HepG2 (cell line): ENCODE results near the gene CDH13. TPM values are rescaled to one million over a fixed set of nuclear protein-coding genes. Genes with fewer than 3 reads are reported as not detected.

Experiments
- ATAC-seq: fragments of 200-7000 bp; cut with Tn5 transposase; 3 replicates; pipeline ENCODE4 v1.9.1; 2020; ENCODE audit warnings: mild to moderate bottlenecking, moderate library complexity
- BruUV-seq: library from RNA; stranded (reverse); fragments of 400-500 nt; replicated peaks from 2 replicates; lab custom pipeline; 2021; lab: Mats Ljungman, UMichigan
- CTCF ChIA-PET: fragments of 300-600 bp; formaldehyde crosslinking; extraction: SDS; loops from one replicate; lab custom pipeline; 2021; ENCODE audit warnings: low total read pairs, inconsistent platforms, low intra/inter-chr PET ratio; lab: Yijun Ruan, JAX
- POLR2A ChIA-PET: fragments of 350-600 bp; sonication (Branson Sonifier 250); formaldehyde crosslinking; loops from one replicate; lab custom pipeline; 2020; ENCODE audit warnings: antibody characterized with exemption, inconsistent platforms; lab: Yijun Ruan, JAX
- DNase-seq: peaks from one replicate; pipeline ENCODE4 v3.0.0-alpha.2; 2015; ENCODE audit warnings: low spot score
- FAIRE-seq: peaks from 3 replicates; lab custom pipeline; 2011; peaks lifted over from hg19 to GRCh38; lab: Jason Lieb, UNC
- H2AFZ ChIP-seq: one replicate; pipeline ENCODE4 v1.6.1; 2011; ENCODE audit warnings: low read length, inconsistent platforms
- H3K27ac ChIP-seq: fragments of 300-600 bp; 3 replicates; pipeline ENCODE4 v1.8.0; 2011; ENCODE audit warnings: mixed run types, mild to moderate bottlenecking, mixed read lengths, low read length, inconsistent platforms; ENCODE audit not compliant: insufficient read depth; ENCODE audit errors: extremely low read length
- H3K27me3 ChIP-seq, 2 experiments: fragments of 200-600 bp in 1 of 2; 2 replicates in 1 of 2; 3 replicates in 1 of 2; pipeline versions ENCODE4 v1.6.0 to v1.8.0; 2011; ENCODE audit warnings: low read length in 2 of 2, mild to moderate bottlenecking in 2 of 2, moderate library complexity in 2 of 2, inconsistent platforms in 1 of 2; ENCODE audit not compliant: insufficient read depth in 2 of 2, control insufficient read depth in 1 of 2
- H3K36me3 ChIP-seq, 2 experiments: fragments of 200-600 bp in 1 of 2; replicated peaks in 1 of 2; 2 replicates in 1 of 2; 3 replicates in 1 of 2; pipeline versions ENCODE4 v1.5.1 to v1.8.0; 2011; ENCODE audit warnings: low read length in 2 of 2, inconsistent platforms in 1 of 2; ENCODE audit not compliant: insufficient read depth in 2 of 2, control insufficient read depth in 1 of 2
- H3K4me1 ChIP-seq: 2 replicates; pipeline ENCODE4 v1.5.1; 2012; ENCODE audit warnings: low read length, inconsistent platforms; ENCODE audit not compliant: insufficient read depth
- H3K4me2 ChIP-seq: 2 replicates; pipeline ENCODE4 v1.6.0; 2011; ENCODE audit warnings: low read depth, low read length, inconsistent platforms
- H3K4me3 ChIP-seq, 3 experiments: fragments of 200-600 bp in 1 of 3; sonication (generic), shearing (Covaris generic) in 1 of 3; replicated peaks in 1 of 3; 2 replicates each; pipeline ENCODE4 v1.5.1; 2011 to 2016; ENCODE audit warnings: low read length in 3 of 3, inconsistent platforms in 2 of 3, low read depth in 2 of 3, mild to moderate bottlenecking in 2 of 3, control low read depth in 1 of 3, mixed read lengths in 1 of 3; ENCODE audit not compliant: insufficient read depth in 1 of 3
- H3K79me2 ChIP-seq: one replicate; pipeline ENCODE4 v1.6.1; 2011; ENCODE audit warnings: low read length, inconsistent platforms; ENCODE audit not compliant: insufficient read depth
- H3K9ac ChIP-seq: 2 replicates; pipeline ENCODE4 v1.6.0; 2011; ENCODE audit warnings: mild to moderate bottlenecking, low read depth, low read length, inconsistent platforms; ENCODE audit not compliant: insufficient read depth
- H3K9me3 ChIP-seq: 2 replicates; pipeline ENCODE4 v1.5.1; 2012; ENCODE audit warnings: mild to moderate bottlenecking, low read length
- H4K20me1 ChIP-seq: 2 replicates; pipeline ENCODE4 v1.6.0; 2011; ENCODE audit warnings: inconsistent platforms, mild to moderate bottlenecking, low read length, moderate library complexity; ENCODE audit not compliant: insufficient read depth
- CEBPG ChIP-seq: IDR thresholded peaks from 2 replicates; pipeline ENCODE4 v1.6.1; 2016
- DPF2 ChIP-seq: sonication (generic); formaldehyde crosslinking; IDR thresholded peaks from 2 replicates; pipeline ENCODE4 v1.4.0; 2020; ENCODE audit warnings: mild to moderate bottlenecking, low read depth, missing genetic modification reagents, borderline replicate concordance
- EEA1 ChIP-seq: sonication (generic); formaldehyde crosslinking; IDR thresholded peaks from 2 replicates; pipeline ENCODE4 v1.5.1; 2020; ENCODE audit warnings: mild to moderate bottlenecking, missing genetic modification reagents, borderline replicate concordance
- EZH2 ChIP-seq: conservative IDR thresholded peaks from 2 replicates; pipeline ENCODE4 v1.6.1; 2012; ENCODE audit warnings: mild to moderate bottlenecking, low read depth, low read length, moderate library complexity
- IRF2 ChIP-seq: IDR thresholded peaks from 2 replicates; pipeline ENCODE4 v1.6.1; 2018; ENCODE audit warnings: missing genetic modification reagents, missing compliant biosample characterization
- MAFF ChIP-seq: IDR thresholded peaks from 2 replicates; pipeline ENCODE4 v1.6.1; 2011; ENCODE audit warnings: low read depth, low read length, improper control_type of control experiment
- MYC ChIP-seq: sonication (generic); formaldehyde crosslinking; IDR thresholded peaks from 2 replicates; pipeline ENCODE4 v1.9.0; 2021; ENCODE audit warnings: missing genetic modification reagents, borderline replicate concordance
- NCOA1 ChIP-seq: sonication (generic); formaldehyde crosslinking; IDR thresholded peaks from 2 replicates; pipeline ENCODE4 v1.9.0; 2021; ENCODE audit warnings: missing genetic modification reagents
- RFX1 ChIP-seq: fragments of 450-650 bp; IDR thresholded peaks from 2 replicates; pipeline ENCODE4 v1.6.1; 2017
- ZNF670 ChIP-seq: sonication (generic); formaldehyde crosslinking; IDR thresholded peaks from 2 replicates; pipeline ENCODE4 v1.8.0; 2022; ENCODE audit warnings: mild to moderate bottlenecking, missing genetic modification reagents, borderline replicate concordance
- WGBS: methylation state at CpG from one replicate; pipeline ENCODE4 v1.1.6; 2017; ENCODE audit warnings: low lambda C conversion rate; 5-methylcytosine and 5-hydroxymethylcytosine counted together
- in situ Hi-C: cut with HindIII; loops from 2 replicates; pipeline ENCODE4 v1.10.0; 2017; ENCODE audit warnings: low pct_unique_long_range_greater_than_20kb; ENCODE audit not compliant: extremely low pct_ligation_motif_present
- intact Hi-C: fragments of 100-400 bp; cut with micrococcal nuclease; formaldehyde crosslinking; loops from one replicate; pipeline ENCODE4 v1.10.0; 2022; ENCODE audit not compliant: unreplicated experiment
- polyA plus RNA-seq, 8 experiments: library from polyadenylated mRNA; depleted of rRNA in 3 of 8; stranded (reverse) in 7 of 8; unstranded in 1 of 8; fragments of >200 nt; fragmentation: Illumina TruSeq in 4 of 8; extraction: Trizol in 4 of 8; gene quantifications; 2 replicates each; pipeline versions ENCODE4 v1.2.1 to v1.2.3, GENCODE V29; 2011 to 2016; ENCODE audit warnings: low read depth in 4 of 8, missing spikeins in 1 of 8, mixed read lengths in 1 of 8; ENCODE audit not compliant: insufficient read depth in 1 of 8
- total RNA-seq, 5 experiments: library from RNA; depleted of rRNA; stranded (reverse); fragments of >200 nt; fragmentation: Illumina TruSeq; extraction: Trizol; gene quantifications; 2 replicates each; pipeline ENCODE4 v1.2.3, GENCODE V29; 2016; ENCODE audit warnings: low read depth in 1 of 5
- TF ChIP-seq, protein P1 (sequence below): sonication (generic); formaldehyde crosslinking; IDR thresholded peaks from 2 replicates; pipeline ENCODE4 v1.4.0; 2020; ENCODE audit warnings: missing genetic modification reagents

The CDH13 gene
- total and polyA plus RNA-seq, 2 of the 13 experiments (the other 11 are each of a cell fraction or from before 2014, with no cell fraction given), result not detected

DNA sequence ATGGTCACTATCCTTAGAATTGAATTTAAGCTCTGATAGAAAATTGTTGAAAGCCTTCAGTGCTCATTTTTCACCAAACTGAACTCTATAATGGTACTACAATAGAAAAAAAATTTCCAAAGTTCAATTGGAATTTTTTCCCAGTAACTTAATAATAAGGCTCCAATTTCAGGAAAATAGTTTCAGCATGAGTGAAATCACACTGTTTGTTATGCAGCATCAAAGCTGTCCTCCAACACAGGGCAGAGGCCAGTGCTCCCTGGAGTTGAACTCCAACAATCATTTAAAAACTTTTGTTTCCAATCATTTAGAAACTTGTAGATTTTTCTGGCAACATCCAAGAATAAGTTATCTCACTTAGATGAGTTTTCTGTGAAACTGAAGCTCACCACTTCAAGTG lies 1077.9 kb downstream of the CDH13 start:
- Histone ChIP-seq H3K79me2 (no peaks in the 10 kb centered on the region), H3K36me3 (no peaks in the 10 kb centered on the region), H3K4me1 (no peaks in the 10 kb centered on the region), H3K4me2 (no peak overlapping the region), H4K20me1 (no peaks in the 10 kb centered on the region), H2AFZ (no peak overlapping the region), H3K9ac (no peak overlapping the region), H3K9me3 (no peaks in the 10 kb centered on the region)
- no peak for DNase-seq
- intact Hi-C loops, result no loop called here
- no peak for FAIRE-seq
- ATAC-seq, result no peak
- CTCF ChIA-PET, result no interaction called here
- TF ChIP-seq CEBPG (CRISPR knock-in tag) (no peak), IRF2 (no peak)
- TF ChIP-seq, all 625 proteins: peak for 0
- in situ Hi-C loops, result no loop called here
- POLR2A ChIA-PET, result no interaction called here
- no TSS peak for BruUV-seq
- no peak overlapping the region for H3K27ac ChIP-seq
- H3K27me3 ChIP-seq, result no peaks in the 10 kb centered on the region
- no peak overlapping the region for H3K4me3 ChIP-seq

DNA sequence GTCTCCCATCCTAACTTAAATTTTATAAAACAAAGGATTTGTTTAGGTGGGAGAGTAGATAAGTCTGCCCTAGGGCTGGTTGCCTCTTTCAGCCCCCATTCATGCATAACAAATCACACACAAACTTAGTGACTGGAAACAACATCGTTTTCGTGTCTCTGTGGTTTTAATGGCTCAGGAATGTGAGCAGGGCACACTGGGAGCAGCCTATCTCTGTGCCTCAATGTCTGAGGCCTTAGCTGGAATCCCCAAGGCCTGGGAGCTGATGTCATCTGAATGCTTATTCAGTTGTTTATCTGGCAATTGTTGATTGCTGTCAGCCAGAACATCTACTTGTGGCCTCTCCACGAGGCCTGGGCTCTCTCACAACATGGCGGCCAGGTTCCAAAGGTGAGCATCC lies 1079.1 kb downstream of the CDH13 start:
- no peak overlapping the region for H3K4me2 ChIP-seq
- no peak for TF ChIP-seq NCOA1 (CRISPR knock-in tag)
- TF ChIP-seq RFX1, result no peak
- TF ChIP-seq MAFF, result no peak
- no peak for TF ChIP-seq EZH2
- TF ChIP-seq EEA1 (CRISPR knock-in tag), result no peak
- TF ChIP-seq, protein P1, sequence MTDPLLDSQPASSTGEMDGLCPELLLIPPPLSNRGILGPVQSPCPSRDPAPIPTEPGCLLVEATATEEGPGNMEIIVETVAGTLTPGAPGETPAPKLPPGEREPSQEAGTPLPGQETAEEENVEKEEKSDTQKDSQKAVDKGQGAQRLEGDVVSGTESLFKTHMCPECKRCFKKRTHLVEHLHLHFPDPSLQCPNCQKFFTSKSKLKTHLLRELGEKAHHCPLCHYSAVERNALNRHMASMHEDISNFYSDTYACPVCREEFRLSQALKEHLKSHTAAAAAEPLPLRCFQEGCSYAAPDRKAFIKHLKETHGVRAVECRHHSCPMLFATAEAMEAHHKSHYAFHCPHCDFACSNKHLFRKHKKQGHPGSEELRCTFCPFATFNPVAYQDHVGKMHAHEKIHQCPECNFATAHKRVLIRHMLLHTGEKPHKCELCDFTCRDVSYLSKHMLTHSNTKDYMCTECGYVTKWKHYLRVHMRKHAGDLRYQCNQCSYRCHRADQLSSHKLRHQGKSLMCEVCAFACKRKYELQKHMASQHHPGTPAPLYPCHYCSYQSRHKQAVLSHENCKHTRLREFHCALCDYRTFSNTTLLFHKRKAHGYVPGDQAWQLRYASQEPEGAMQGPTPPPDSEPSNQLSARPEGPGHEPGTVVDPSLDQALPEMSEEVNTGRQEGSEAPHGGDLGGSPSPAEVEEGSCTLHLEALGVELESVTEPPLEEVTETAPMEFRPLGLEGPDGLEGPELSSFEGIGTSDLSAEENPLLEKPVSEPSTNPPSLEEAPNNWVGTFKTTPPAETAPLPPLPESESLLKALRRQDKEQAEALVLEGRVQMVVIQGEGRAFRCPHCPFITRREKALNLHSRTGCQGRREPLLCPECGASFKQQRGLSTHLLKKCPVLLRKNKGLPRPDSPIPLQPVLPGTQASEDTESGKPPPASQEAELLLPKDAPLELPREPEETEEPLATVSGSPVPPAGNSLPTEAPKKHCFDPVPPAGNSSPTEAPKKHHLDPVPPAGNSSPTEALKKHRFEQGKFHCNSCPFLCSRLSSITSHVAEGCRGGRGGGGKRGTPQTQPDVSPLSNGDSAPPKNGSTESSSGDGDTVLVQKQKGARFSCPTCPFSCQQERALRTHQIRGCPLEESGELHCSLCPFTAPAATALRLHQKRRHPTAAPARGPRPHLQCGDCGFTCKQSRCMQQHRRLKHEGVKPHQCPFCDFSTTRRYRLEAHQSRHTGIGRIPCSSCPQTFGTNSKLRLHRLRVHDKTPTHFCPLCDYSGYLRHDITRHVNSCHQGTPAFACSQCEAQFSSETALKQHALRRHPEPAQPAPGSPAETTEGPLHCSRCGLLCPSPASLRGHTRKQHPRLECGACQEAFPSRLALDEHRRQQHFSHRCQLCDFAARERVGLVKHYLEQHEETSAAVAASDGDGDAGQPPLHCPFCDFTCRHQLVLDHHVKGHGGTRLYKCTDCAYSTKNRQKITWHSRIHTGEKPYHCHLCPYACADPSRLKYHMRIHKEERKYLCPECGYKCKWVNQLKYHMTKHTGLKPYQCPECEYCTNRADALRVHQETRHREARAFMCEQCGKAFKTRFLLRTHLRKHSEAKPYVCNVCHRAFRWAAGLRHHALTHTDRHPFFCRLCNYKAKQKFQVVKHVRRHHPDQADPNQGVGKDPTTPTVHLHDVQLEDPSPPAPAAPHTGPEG (CRISPR knock-in tag), result no peak
- TF ChIP-seq ZNF670 (CRISPR knock-in tag), result no peak
- TF ChIP-seq DPF2 (CRISPR knock-in tag), result no peak
- TF ChIP-seq MYC (CRISPR knock-in tag), result no peak
- no peak overlapping the region for H2AFZ ChIP-seq
- no peak overlapping the region for H3K27ac ChIP-seq
- no TSS peak for BruUV-seq
- POLR2A ChIA-PET, result no interaction called here
- H3K4me3 ChIP-seq, result no peak overlapping the region
- H4K20me1 ChIP-seq, result no peaks in the 10 kb centered on the region
- H3K9me3 ChIP-seq, result no peaks in the 10 kb centered on the region
- ATAC-seq (no peak), FAIRE-seq (no peak), DNase-seq (no peak)
- no peaks in the 10 kb centered on the region for H3K36me3 ChIP-seq
- intact Hi-C loops, result no loop called here
- no peaks in the 10 kb centered on the region for H3K4me1 ChIP-seq
- no peaks in the 10 kb centered on the region for H3K27me3 ChIP-seq
- CTCF ChIA-PET, result no interaction called here
- 34% methylated on average over 3 of the region's 4 CpGs for WGBS
- in situ Hi-C loops, result no loop called here
- H3K79me2 ChIP-seq, result no peaks in the 10 kb centered on the region
- no peak overlapping the region for H3K9ac ChIP-seq
